WTC11 (cell line): Measurements from ENCODE around the gene EYS. TPM values are rescaled to one million over a fixed set of nuclear protein-coding genes. Genes with fewer than 3 reads are reported as not detected.
"Not testable (repeated sequence)": the region's sequence is repeated elsewhere in the genome, so short reads cannot be mapped to it uniquely, and the experiment has no call there.

Experiments
- ATAC-seq: fragments of 200-7000 bp; cut with Tn5 transposase; 2 replicates; pipeline ENCODE4 v1.10.0; 2021; ENCODE audit warnings: mild to moderate bottlenecking, moderate library complexity
- CTCF ChIA-PET: fragments of 300-600 bp; sonication (Branson Sonifier 250); formaldehyde crosslinking; loops from one replicate; lab custom pipeline; 2021; ENCODE audit warnings: antibody characterized with exemption; lab: Charles Lee
- POLR2A ChIA-PET: fragments of 350-600 bp; sonication (Branson Sonifier 250); formaldehyde crosslinking; loops from one replicate; lab custom pipeline; 2021; ENCODE audit warnings: antibody characterized with exemption; lab: Charles Lee
- DNase-seq: peaks from one replicate; pipeline ENCODE4 v3.0.0; 2021; ENCODE audit warnings: low spot score
- H3K27ac Mint-ChIP-seq: 2 replicates; pipeline ENCODE4 v1.8.0; 2021; ENCODE audit warnings: mixed read lengths
- H3K27me3 Mint-ChIP-seq: 2 replicates; pipeline ENCODE4 v1.8.0; 2021; ENCODE audit warnings: low read depth, mild to moderate bottlenecking, moderate library complexity, mixed read lengths
- H3K36me3 Mint-ChIP-seq: 2 replicates; pipeline ENCODE4 v1.8.0; 2021; ENCODE audit warnings: mixed read lengths
- H3K4me1 Mint-ChIP-seq: 2 replicates; pipeline ENCODE4 v1.8.0; 2022; ENCODE audit warnings: mixed read lengths
- H3K4me3 Mint-ChIP-seq: 2 replicates; pipeline ENCODE4 v1.8.0; 2021; ENCODE audit warnings: mild to moderate bottlenecking, moderate library complexity, mixed read lengths
- H3K9me3 Mint-ChIP-seq: 2 replicates; pipeline ENCODE4 v1.8.0; 2021; ENCODE audit warnings: mixed read lengths
- ATF1 ChIP-seq: sonication (generic); formaldehyde crosslinking; IDR thresholded peaks from 2 replicates; pipeline ENCODE4 v1.8.1; 2023; ENCODE audit warnings: mild to moderate bottlenecking, moderate library complexity, missing genetic modification reagents
- ATF3 ChIP-seq: sonication (generic); formaldehyde crosslinking; conservative IDR thresholded peaks from 2 replicates; pipeline ENCODE4 v1.8.1; 2022; ENCODE audit warnings: mild to moderate bottlenecking, missing genetic modification reagents
- CDX4 ChIP-seq: fragments of 250-450 bp; sonication (Bioruptor Pico); IDR thresholded peaks from 2 replicates; pipeline ENCODE4 v1.9.0; 2021; ENCODE audit warnings: moderate library complexity, mild to moderate bottlenecking, inconsistent platforms, borderline replicate concordance
- ERG ChIP-seq: fragments of 250-450 bp; sonication (Bioruptor Pico); IDR thresholded peaks from 2 replicates; pipeline ENCODE4 v1.8.0; 2021; ENCODE audit warnings: mild to moderate bottlenecking
- ETV6 ChIP-seq: sonication (generic); formaldehyde crosslinking; IDR thresholded peaks from 2 replicates; pipeline ENCODE4 v1.8.1; 2022; ENCODE audit warnings: mild to moderate bottlenecking, missing genetic modification reagents
- FOXP1 ChIP-seq: sonication (generic); formaldehyde crosslinking; IDR thresholded peaks from 2 replicates; pipeline ENCODE4 v1.8.0; 2022; ENCODE audit warnings: missing genetic modification reagents, mild to moderate bottlenecking, moderate library complexity, borderline replicate concordance
- FOXP4 ChIP-seq: sonication (generic); formaldehyde crosslinking; IDR thresholded peaks from 2 replicates; pipeline ENCODE4 v1.8.0; 2022; ENCODE audit warnings: mild to moderate bottlenecking, missing genetic modification reagents
- GABPB1 ChIP-seq: sonication (generic); formaldehyde crosslinking; IDR thresholded peaks from 2 replicates; pipeline ENCODE4 v1.8.1; 2023; ENCODE audit warnings: mild to moderate bottlenecking, missing genetic modification reagents
- GTF2I ChIP-seq: fragments of 250-450 bp; sonication (Bioruptor Pico); conservative IDR thresholded peaks from 2 replicates; pipeline ENCODE4 v1.4.0; 2021; ENCODE audit warnings: mild to moderate bottlenecking
- IRF1 ChIP-seq: sonication (generic); formaldehyde crosslinking; IDR thresholded peaks from 2 replicates; pipeline ENCODE4 v1.8.0; 2023; ENCODE audit warnings: missing genetic modification reagents
- IRF2 ChIP-seq: sonication (generic); formaldehyde crosslinking; IDR thresholded peaks from 2 replicates; pipeline ENCODE4 v1.8.0; 2022; ENCODE audit warnings: low read depth, missing genetic modification reagents, borderline replicate concordance
- KAT7 ChIP-seq: sonication (generic); formaldehyde crosslinking; IDR thresholded peaks from 2 replicates; pipeline ENCODE4 v1.8.1; 2023; ENCODE audit warnings: missing genetic modification reagents, mild to moderate bottlenecking, borderline replicate concordance
- MAX ChIP-seq: sonication (generic); formaldehyde crosslinking; IDR thresholded peaks from 2 replicates; pipeline ENCODE4 v1.8.0; 2022; ENCODE audit warnings: mild to moderate bottlenecking, missing genetic modification reagents
- RELA ChIP-seq: sonication (generic); formaldehyde crosslinking; IDR thresholded peaks from 2 replicates; pipeline ENCODE4 v1.8.1; 2022; ENCODE audit warnings: missing genetic modification reagents, mild to moderate bottlenecking, borderline replicate concordance
- RORB ChIP-seq: fragments of 250-450 bp; sonication (Bioruptor Pico); IDR thresholded peaks from 2 replicates; pipeline ENCODE4 v1.9.0; 2021; ENCODE audit warnings: mild to moderate bottlenecking
- USF1 ChIP-seq: sonication (generic); formaldehyde crosslinking; IDR thresholded peaks from 2 replicates; pipeline ENCODE4 v1.8.0; 2022; ENCODE audit warnings: mild to moderate bottlenecking, missing genetic modification reagents
- ZMAT4 ChIP-seq: fragments of 250-450 bp; sonication (Bioruptor Pico); IDR thresholded peaks from 2 replicates; pipeline ENCODE4 v1.9.0; 2021; ENCODE audit warnings: mild to moderate bottlenecking
- ZNF317 ChIP-seq: sonication (generic); formaldehyde crosslinking; IDR thresholded peaks from 2 replicates; pipeline ENCODE4 v1.8.1; 2023; ENCODE audit warnings: low read depth, mild to moderate bottlenecking, moderate library complexity, missing genetic modification reagents, borderline replicate concordance
- ZNF423 ChIP-seq: fragments of 250-450 bp; sonication (Bioruptor Pico); IDR thresholded peaks from 2 replicates; pipeline ENCODE4 v2.1.2; 2022; ENCODE audit warnings: mild to moderate bottlenecking, moderate library complexity
- total RNA-seq: library from RNA; stranded (reverse); gene quantifications from 3 replicates; pipeline ENCODE4 v1.2.3, GENCODE V29; 2021

The EYS gene
- total RNA-seq, 1 experiment from 2014 or later: not detected

GRCh38 chr6:65505736-65506135, 201.3 kb downstream of the EYS start (continued):
- TF ChIP-seq FOXP1 (CRISPR knock-in tag) (no peak), RELA (CRISPR knock-in tag) (no peak), IRF1 (no peak), ATF1 (CRISPR knock-in tag) (no peak), GTF2I (CRISPR knock-in tag) (no peak), USF1 (no peak)

GRCh38 chr6:65501045-65501444, 206.0 kb downstream of the EYS start:
- H3K36me3 Mint-ChIP-seq: peaks cover 14% of the 10 kb centered on the region; the same call in 1 of the 2 replicates
- no peaks in the 10 kb centered on the region for H3K4me1 Mint-ChIP-seq
- no peak for TF ChIP-seq FOXP1 (CRISPR knock-in tag)
- no peak for TF ChIP-seq GTF2I (CRISPR knock-in tag)
- TF ChIP-seq IRF2 (CRISPR knock-in tag): no peak
- TF ChIP-seq ERG (CRISPR knock-in tag): no peak
- TF ChIP-seq FOXP4 (CRISPR knock-in tag): no peak
- TF ChIP-seq CDX4 (CRISPR knock-in tag): no peak
- no peak for TF ChIP-seq ZNF317 (CRISPR knock-in tag)
- TF ChIP-seq ETV6 (CRISPR knock-in tag): no peak
- no peak for TF ChIP-seq ZNF423 (CRISPR knock-in tag)
- TF ChIP-seq GABPB1 (CRISPR knock-in tag): no peak
- no peak for TF ChIP-seq RORB (CRISPR knock-in tag)
- no peak for TF ChIP-seq KAT7 (CRISPR knock-in tag)
- TF ChIP-seq MAX (CRISPR knock-in tag): no peak
- no peak for TF ChIP-seq ATF3 (CRISPR knock-in tag)
- TF ChIP-seq ZMAT4 (CRISPR knock-in tag): no peak
- TF ChIP-seq, all 79 proteins: peak for 0
- DNase-seq: no peak
- no peak for ATAC-seq
- Mint-ChIP-seq H3K9me3 (peaks cover 33% of the 10 kb centered on the region), H3K27me3 (no peaks in the 10 kb centered on the region), H3K27ac (no peak overlapping the region), H3K4me3 (no peak overlapping the region)
- CTCF ChIA-PET: no interaction called here
- POLR2A ChIA-PET: no interaction called here

GRCh38 chr6:65483652-65484051, 223.4 kb downstream of the EYS start:
- ATAC-seq, H3K4me1 Mint-ChIP-seq, CTCF ChIA-PET, H3K27me3 Mint-ChIP-seq, POLR2A ChIA-PET, H3K27ac Mint-ChIP-seq, H3K4me3 Mint-ChIP-seq, DNase-seq: not testable (repeated sequence)
- H3K36me3 Mint-ChIP-seq: peaks cover 42% of the 10 kb centered on the region
- peaks cover 51% of the 10 kb centered on the region for H3K9me3 Mint-ChIP-seq
